Heart left ventricle (tissue), 13 donors: ENCODE data around the gene DTX3.

ENCODE experiments used
- CTCF ChIP-seq, 12 donors: fragments of 200-600 bp; sonication (generic) in 4 of 12; IDR thresholded peaks; one replicate each; pipeline versions ENCODE4 v1.5.0 to v1.8.0; 2018 to 2022; ENCODE audit warnings: antibody characterized with exemption in 12 of 12, mild to moderate bottlenecking in 5 of 12
- POLR2A ChIP-seq, 2 donors: fragments of 450-650 bp; IDR thresholded peaks; one replicate each; pipeline ENCODE4 v1.6.1; 2017; ENCODE audit warnings: antibody characterized with exemption in 2 of 2, mild to moderate bottlenecking in 2 of 2, moderate library complexity in 2 of 2
- donor health status: ischemic (EF 13 %, LVEDD 7.1; RV severe dilation, severe dysfunction).
- donor health status: DM: no; HTN: yes; CAD: no.
- donor health status: DM: no; HTN: no; CAD: no.
- donor health status: ischemic (EF 25% LVEDD 6.9; RV normal size, moderate dysfunction).
- donor health status: ischemic (EF 25% LVEDD 5.7; RV mildly dilated, moderate dysfunction).
- donor health status: ischemic (EF 35%, LVEDD 5.7; RV mildly dilated, moderate dysfunction).
- donor health status: nonischemic (EF 11% LVEDD 7.7; RV severe dilation, severe dysfunction).
- donor health status: DM: yes; HTN: yes; CAD: no.
- donor health status: PGD.
- donor health status: ischemic (EF 29% LVEDD 5.4; RV normal size, mild dysfunction).
- donor health status: nonischemic (EF 23%, LVEDD 6.1; RV moderate dilation, normal function).

DNA sequence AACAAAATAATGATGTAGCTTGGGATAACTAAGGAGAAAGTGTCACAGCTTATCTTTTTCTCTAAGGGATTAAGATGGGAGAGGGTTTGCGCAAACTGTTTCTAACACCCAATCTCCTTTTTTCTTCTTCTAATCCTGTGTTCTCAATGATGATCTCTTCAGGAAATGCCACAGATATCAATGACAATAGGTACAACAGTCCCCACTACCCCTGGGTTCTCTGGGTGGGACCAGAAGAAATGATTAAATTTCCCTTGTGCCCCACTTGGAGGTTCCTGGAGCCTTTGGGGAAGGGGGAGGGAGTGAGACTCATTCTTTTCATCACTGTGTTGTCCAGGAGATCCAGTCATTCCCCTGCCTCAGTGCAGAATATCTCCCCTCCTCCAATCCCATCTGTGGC is 22.2 kb upstream of the DTX3 start:
- TF ChIP-seq CTCF (IDR thresholded peaks at IDR 0.05) (no peak), POLR2A (IDR thresholded peaks at IDR 0.05) (no peak)
